A673 (cell line): ENCODE measurements around the gene USP22.

Experiments used
- CTCF ChIP-seq: fragments of 300-800, 200-600 bp; sonication (generic); conservative IDR thresholded peaks from 2 replicates; pipeline ENCODE4 v1.5.1; 2017; ENCODE audit warnings: low read depth, mild to moderate bottlenecking, antibody characterized with exemption, low read length, moderate library complexity, mixed read lengths
- EZH2 ChIP-seq: fragments of 200-600 bp; sonication (generic); IDR thresholded peaks from 2 replicates; pipeline ENCODE4 v1.6.1; 2017; ENCODE audit warnings: borderline replicate concordance, low read depth, mild to moderate bottlenecking, mixed read lengths, antibody characterized with exemption, low read length; ENCODE audit not compliant: poor library complexity, severe bottlenecking

GRCh38 chr17:20954794-20955193, 88.0 kb downstream of the USP22 start:
- TF ChIP-seq CTCF (no peak), EZH2 (no peak)
